ENCODE results near the gene BBOX1.

BBOX1 gene

GRCh38 chr11:27039873-27040272 is 742 bp upstream of the BBOX1 start:
- Histone ChIP-seq H4K8ac (ENCODE audit: low read length) (no peak overlapping the region), H2BK15ac (ENCODE audit: low read depth, poor library complexity, severe bottlenecking) (no peak overlapping the region), H3K27ac (ENCODE audit: low read length, poor library complexity, severe bottlenecking) (no peak overlapping the region), H4K91ac (ENCODE audit: low read length) (no peak overlapping the region), H3K9ac (ENCODE audit: low read length) (no peak overlapping the region), H3K79me1 (replicated peaks; ENCODE audit: low read length, poor library complexity, severe bottlenecking) (no peaks in the 10 kb centered on the region), H3K36me3 (ENCODE audit: control insufficient read depth in 1 of 2, insufficient read depth in 2 of 2, low read depth in 1 of 2, low read length in 2 of 2) (no peaks in the 10 kb centered on the region), H3K4me1 (ENCODE audit: control insufficient read depth, insufficient read depth, low read depth, low read length) (no peaks in the 10 kb centered on the region), H3K14ac (ENCODE audit: low read length in 2 of 2) (no peak overlapping the region), H3K27me3 (ENCODE audit: control insufficient read depth in 1 of 2, insufficient read depth in 1 of 2, low read length in 2 of 2) (no peaks in the 10 kb centered on the region), H2BK12ac (ENCODE audit: low read length in 2 of 2) (no peak overlapping the region), H3K4me2 (ENCODE audit: low read length, poor library complexity, severe bottlenecking) (no peak overlapping the region), H2AFZ (ENCODE audit: low read depth, low read length) (no peak overlapping the region), H3K23ac (ENCODE audit: low read length in 2 of 2) (no peak overlapping the region), H3K4ac (ENCODE audit: low read depth in 1 of 2, low read length in 2 of 2) (no peak overlapping the region), H2BK120ac (ENCODE audit: low read depth, low read length) (no peak overlapping the region), H3K9me3 (ENCODE audit: control insufficient read depth, low read length) (peaks cover 28% of the 10 kb centered on the region), H3K18ac (ENCODE audit: low read depth in 1 of 2, low read length in 2 of 2) (no peak overlapping the region), H3K4me3 (ENCODE audit: insufficient read depth in 1 of 2, low read depth in 1 of 2, low read length in 2 of 2) (no peak overlapping the region), H2BK5ac (ENCODE audit: low read depth, low read length, poor library complexity, severe bottlenecking) (no peak overlapping the region), H2AK5ac (ENCODE audit: low read length, severe bottlenecking) (no peak overlapping the region)
- WGBS: 75% methylated on average over 1 of the region's 3 CpGs
- no peak for DNase-seq

- H2AK5ac ChIP-seq (ENCODE audit: low read length, severe bottlenecking): no peak overlapping the region
- H3K14ac ChIP-seq (ENCODE audit: low read length in 2 of 2): no peak overlapping the region
- H2BK120ac ChIP-seq (ENCODE audit: low read depth, low read length): no peak overlapping the region
- no peak overlapping the region for H2BK15ac ChIP-seq (ENCODE audit: low read depth, poor library complexity, severe bottlenecking)
- H3K4me1 ChIP-seq (ENCODE audit: control insufficient read depth, insufficient read depth, low read depth, low read length): no peaks in the 10 kb centered on the region
- no peak for DNase-seq
- H3K27ac ChIP-seq (ENCODE audit: low read length, poor library complexity, severe bottlenecking): no peak overlapping the region
- H3K36me3 ChIP-seq (ENCODE audit: control insufficient read depth in 1 of 2, insufficient read depth in 2 of 2, low read depth in 1 of 2, low read length in 2 of 2): no peaks in the 10 kb centered on the region
- H3K9ac ChIP-seq (ENCODE audit: low read length): no peak overlapping the region
- no peak overlapping the region for H2AFZ ChIP-seq (ENCODE audit: low read depth, low read length)
- no peak overlapping the region for H4K8ac ChIP-seq (ENCODE audit: low read length)
- no peak overlapping the region for H3K23ac ChIP-seq (ENCODE audit: low read length in 2 of 2)
- H2BK5ac ChIP-seq (ENCODE audit: low read depth, low read length, poor library complexity, severe bottlenecking): no peak overlapping the region
- no peaks in the 10 kb centered on the region for H3K27me3 ChIP-seq (ENCODE audit: control insufficient read depth in 1 of 2, insufficient read depth in 1 of 2, low read length in 2 of 2)
- H3K4ac ChIP-seq (ENCODE audit: low read depth in 1 of 2, low read length in 2 of 2): no peak overlapping the region
- peaks cover 16% of the 10 kb centered on the region for H3K9me3 ChIP-seq (ENCODE audit: control insufficient read depth, low read length)
- H3K18ac ChIP-seq (ENCODE audit: low read depth in 1 of 2, low read length in 2 of 2): no peak overlapping the region
- H3K4me3 ChIP-seq (ENCODE audit: insufficient read depth in 1 of 2, low read depth in 1 of 2, low read length in 2 of 2): no peak overlapping the region
- no peak overlapping the region for H2BK12ac ChIP-seq (ENCODE audit: low read length in 2 of 2)
- H3K4me2 ChIP-seq (ENCODE audit: low read length, poor library complexity, severe bottlenecking): no peak overlapping the region
- WGBS: 82% methylated on average over 2 of the region's 2 CpGs
- H3K79me1 ChIP-seq (replicated peaks; ENCODE audit: low read length, poor library complexity, severe bottlenecking): no peaks in the 10 kb centered on the region
- H4K91ac ChIP-seq (ENCODE audit: low read length): no peak overlapping the region
These were observed 705 bp downstream of the BBOX1 start for GRCh38 chr11:27041141-27041899.

GRCh38 chr11:27046956-27047355 is 6.3 kb downstream of the BBOX1 start:
- no peak overlapping the region for H3K23ac ChIP-seq (ENCODE audit: low read length in 2 of 2)
- no peak overlapping the region for H2BK15ac ChIP-seq (ENCODE audit: low read depth, poor library complexity, severe bottlenecking)
- no peaks in the 10 kb centered on the region for H3K36me3 ChIP-seq (ENCODE audit: control insufficient read depth in 1 of 2, insufficient read depth in 2 of 2, low read depth in 1 of 2, low read length in 2 of 2)
- no peak for DNase-seq
- peaks cover 22% of the 10 kb centered on the region for H3K9me3 ChIP-seq (ENCODE audit: control insufficient read depth, low read length)
- H3K9ac ChIP-seq (ENCODE audit: low read length): no peak overlapping the region
- H3K14ac ChIP-seq (ENCODE audit: low read length in 2 of 2): no peak overlapping the region
- 75% methylated on average over 2 of the region's 2 CpGs for WGBS
- no peak overlapping the region for H3K18ac ChIP-seq (ENCODE audit: low read depth in 1 of 2, low read length in 2 of 2)
- no peak overlapping the region for H3K4me3 ChIP-seq (ENCODE audit: insufficient read depth in 1 of 2, low read depth in 1 of 2, low read length in 2 of 2)
- no peaks in the 10 kb centered on the region for H3K79me1 ChIP-seq (replicated peaks; ENCODE audit: low read length, poor library complexity, severe bottlenecking)
- no peak overlapping the region for H3K27ac ChIP-seq (ENCODE audit: low read length, poor library complexity, severe bottlenecking)
- no peak overlapping the region for H3K4ac ChIP-seq (ENCODE audit: low read depth in 1 of 2, low read length in 2 of 2)
- no peak overlapping the region for H4K8ac ChIP-seq (ENCODE audit: low read length)
- H3K4me2 ChIP-seq (ENCODE audit: low read length, poor library complexity, severe bottlenecking): no peak overlapping the region
- no peaks in the 10 kb centered on the region for H3K4me1 ChIP-seq (ENCODE audit: control insufficient read depth, insufficient read depth, low read depth, low read length)
- H2BK5ac ChIP-seq (ENCODE audit: low read depth, low read length, poor library complexity, severe bottlenecking): no peak overlapping the region
- H2AFZ ChIP-seq (ENCODE audit: low read depth, low read length): no peak overlapping the region
- H3K27me3 ChIP-seq (ENCODE audit: control insufficient read depth in 1 of 2, insufficient read depth in 1 of 2, low read length in 2 of 2): no peaks in the 10 kb centered on the region
- no peak overlapping the region for H4K91ac ChIP-seq (ENCODE audit: low read length)
- no peak overlapping the region for H2BK120ac ChIP-seq (ENCODE audit: low read depth, low read length)
- H2BK12ac ChIP-seq (ENCODE audit: low read length in 2 of 2): no peak overlapping the region
- H2AK5ac ChIP-seq (ENCODE audit: low read length, severe bottlenecking): no peak overlapping the region

GRCh38 chr11:27052668-27053067 is 12.1 kb downstream of the BBOX1 start:
- H2AFZ ChIP-seq (ENCODE audit: low read depth, low read length): no peak overlapping the region
- no peak overlapping the region for H2BK15ac ChIP-seq (ENCODE audit: low read depth, poor library complexity, severe bottlenecking)
- no peak overlapping the region for H3K4me3 ChIP-seq (ENCODE audit: insufficient read depth in 1 of 2, low read depth in 1 of 2, low read length in 2 of 2)
- no peaks in the 10 kb centered on the region for H3K79me1 ChIP-seq (replicated peaks; ENCODE audit: low read length, poor library complexity, severe bottlenecking)
- H2BK5ac ChIP-seq (ENCODE audit: low read depth, low read length, poor library complexity, severe bottlenecking): no peak overlapping the region
- H3K27ac ChIP-seq (ENCODE audit: low read length, poor library complexity, severe bottlenecking): no peak overlapping the region
- no peaks in the 10 kb centered on the region for H3K36me3 ChIP-seq (ENCODE audit: control insufficient read depth in 1 of 2, insufficient read depth in 2 of 2, low read depth in 1 of 2, low read length in 2 of 2)
- H2BK12ac ChIP-seq (ENCODE audit: low read length in 2 of 2): no peak overlapping the region
- no peak overlapping the region for H3K23ac ChIP-seq (ENCODE audit: low read length in 2 of 2)
- peaks cover 22% of the 10 kb centered on the region for H3K9me3 ChIP-seq (ENCODE audit: control insufficient read depth, low read length)
- H3K27me3 ChIP-seq (ENCODE audit: control insufficient read depth in 1 of 2, insufficient read depth in 1 of 2, low read length in 2 of 2): no peaks in the 10 kb centered on the region
- no peak overlapping the region for H3K18ac ChIP-seq (ENCODE audit: low read depth in 1 of 2, low read length in 2 of 2)
- H3K9ac ChIP-seq (ENCODE audit: low read length): no peak overlapping the region
- H4K8ac ChIP-seq (ENCODE audit: low read length): no peak overlapping the region
- H4K91ac ChIP-seq (ENCODE audit: low read length): no peak overlapping the region
- no peaks in the 10 kb centered on the region for H3K4me1 ChIP-seq (ENCODE audit: control insufficient read depth, insufficient read depth, low read depth, low read length)
- WGBS: 100% methylated on average over 1 of the region's 1 CpG
- no peak overlapping the region for H2BK120ac ChIP-seq (ENCODE audit: low read depth, low read length)
- no peak overlapping the region for H3K4ac ChIP-seq (ENCODE audit: low read depth in 1 of 2, low read length in 2 of 2)
- H2AK5ac ChIP-seq (ENCODE audit: low read length, severe bottlenecking): no peak overlapping the region
- H3K14ac ChIP-seq (ENCODE audit: low read length in 2 of 2): no peak overlapping the region
- H3K4me2 ChIP-seq (ENCODE audit: low read length, poor library complexity, severe bottlenecking): no peak overlapping the region
- no peak for DNase-seq

All from mesenchymal stem cell (in vitro differentiated cells and primary cell).